Measurements from ENCODE around the gene ARHGEF26.

The ARHGEF26 gene

DNA sequence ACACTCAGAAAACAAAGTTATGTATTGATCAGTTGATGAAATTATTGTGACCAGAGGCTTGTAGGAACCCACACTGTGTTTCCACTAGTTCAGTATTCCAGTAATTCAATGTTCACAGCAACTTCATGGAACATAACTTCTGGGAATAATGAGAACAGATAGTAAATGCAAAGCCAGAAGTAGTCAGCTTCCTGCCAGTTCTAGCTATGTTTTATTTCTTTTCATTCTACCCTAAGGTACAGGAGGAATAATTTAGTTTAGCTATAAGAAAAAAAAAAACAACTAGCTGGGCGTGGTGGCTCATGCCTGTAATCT, 48.6 kb downstream of the ARHGEF26 start:
- H3K9me3 Mint-ChIP-seq = no peaks in the 10 kb centered on the region
- no peaks in the 10 kb centered on the region for H3K4me1 Mint-ChIP-seq
- H3K27me3 Mint-ChIP-seq = no peaks in the 10 kb centered on the region
- DNase-seq (no peak), ATAC-seq (no peak)
- no peak overlapping the region for H3K4me3 Mint-ChIP-seq
- no peak overlapping the region for H3K27ac Mint-ChIP-seq

DNA sequence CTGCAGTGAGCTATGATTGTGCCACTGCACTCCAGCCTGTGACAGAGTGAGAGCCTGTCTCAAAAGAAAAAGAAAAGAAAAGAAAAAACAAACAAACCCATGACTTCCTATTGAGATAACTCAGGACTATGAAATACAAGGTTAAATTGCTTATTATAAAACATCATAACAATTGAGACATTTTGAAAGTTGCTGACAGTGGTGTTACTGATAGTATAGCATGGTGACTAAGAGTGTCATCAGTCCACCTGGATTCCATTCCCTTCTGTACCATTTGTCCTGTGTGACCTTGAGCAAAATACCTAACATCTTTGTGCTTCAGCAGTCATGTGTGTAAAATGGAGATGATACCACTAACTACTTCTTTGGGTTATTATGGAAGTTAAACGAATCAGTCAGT, 49.1 kb downstream of the ARHGEF26 start:
- no peaks in the 10 kb centered on the region for H3K9me3 Mint-ChIP-seq
- H3K4me1 Mint-ChIP-seq = no peaks in the 10 kb centered on the region
- ATAC-seq (no peak), DNase-seq (no peak)
- H3K27ac Mint-ChIP-seq = no peak overlapping the region
- H3K27me3 Mint-ChIP-seq = no peaks in the 10 kb centered on the region
- H3K4me3 Mint-ChIP-seq = no peak overlapping the region

DNA sequence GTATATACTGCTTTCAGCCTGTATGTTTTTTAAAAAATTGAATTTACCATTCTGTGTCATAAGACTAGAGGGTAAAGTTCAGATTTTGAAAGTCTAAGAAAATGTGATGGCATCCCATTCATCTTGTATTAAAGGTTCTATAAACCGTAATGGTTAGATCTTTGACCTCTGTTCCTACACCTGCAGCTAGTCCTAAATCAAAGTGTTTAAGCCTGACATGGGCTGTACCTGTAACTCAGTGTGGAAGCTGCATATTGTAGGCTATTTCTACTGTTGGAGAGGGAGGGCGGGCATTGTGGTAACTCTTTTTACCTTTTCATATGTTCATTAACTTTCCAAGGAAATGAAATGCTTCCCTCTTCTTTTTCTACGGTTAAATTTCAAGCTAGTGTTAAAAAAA, 53.9 kb downstream of the ARHGEF26 start:
- Mint-ChIP-seq H3K27me3 (no peaks in the 10 kb centered on the region), H3K27ac (no peak overlapping the region), H3K4me3 (no peak overlapping the region), H3K9me3 (no peaks in the 10 kb centered on the region), H3K4me1 (no peaks in the 10 kb centered on the region)
- DNase-seq = no peak
- ATAC-seq = no peak

DNA sequence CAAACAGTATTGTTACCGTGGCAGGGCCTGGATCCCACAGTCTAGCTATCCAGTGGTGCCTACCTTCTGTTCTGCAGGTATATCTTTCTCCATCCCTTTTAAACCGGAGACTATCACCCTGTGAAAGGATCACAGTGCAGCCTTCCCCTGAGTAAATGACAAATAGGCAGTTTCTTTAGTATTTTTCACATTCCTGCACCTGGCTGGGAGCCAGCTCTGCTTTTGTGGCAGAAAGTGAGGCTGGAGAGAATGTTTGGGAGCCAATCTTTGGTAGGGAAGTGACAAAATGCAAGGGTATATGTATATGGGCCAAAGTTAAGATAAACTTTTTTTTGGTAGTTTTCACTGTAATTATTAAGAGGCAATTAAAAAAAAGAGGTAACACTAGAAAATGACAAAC, 54.8 kb downstream of the ARHGEF26 start:
- Mint-ChIP-seq H3K9me3 (no peaks in the 10 kb centered on the region), H3K4me1 (no peaks in the 10 kb centered on the region), H3K4me3 (no peak overlapping the region), H3K27ac (no peak overlapping the region), H3K27me3 (no peaks in the 10 kb centered on the region)
- DNase-seq (no peak), ATAC-seq (no peak)

DNA sequence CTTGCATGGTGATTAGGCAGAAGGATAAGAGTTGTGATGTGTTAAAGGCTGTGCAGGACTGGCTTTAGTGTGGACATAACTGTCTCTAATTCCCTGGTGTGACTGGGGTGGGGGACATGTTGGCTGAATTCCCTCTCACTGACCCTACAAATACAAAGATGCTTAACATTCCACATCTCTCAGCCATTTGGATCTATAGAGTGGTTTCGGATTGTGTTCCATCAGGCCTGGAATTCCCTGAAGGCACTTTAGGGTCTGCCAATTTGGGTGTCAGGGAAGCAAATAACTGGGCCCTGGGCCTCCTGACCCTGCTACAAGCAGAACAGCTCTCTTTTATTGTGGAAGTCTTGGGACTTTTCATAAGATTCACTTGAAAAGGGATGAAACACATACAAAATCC, 56.2 kb downstream of the ARHGEF26 start:
- DNase-seq (no peak), ATAC-seq (no peak)
- Mint-ChIP-seq H3K4me3 (no peak overlapping the region), H3K9me3 (no peaks in the 10 kb centered on the region), H3K27ac (no peak overlapping the region), H3K4me1 (no peaks in the 10 kb centered on the region), H3K27me3 (no peaks in the 10 kb centered on the region)

DNA sequence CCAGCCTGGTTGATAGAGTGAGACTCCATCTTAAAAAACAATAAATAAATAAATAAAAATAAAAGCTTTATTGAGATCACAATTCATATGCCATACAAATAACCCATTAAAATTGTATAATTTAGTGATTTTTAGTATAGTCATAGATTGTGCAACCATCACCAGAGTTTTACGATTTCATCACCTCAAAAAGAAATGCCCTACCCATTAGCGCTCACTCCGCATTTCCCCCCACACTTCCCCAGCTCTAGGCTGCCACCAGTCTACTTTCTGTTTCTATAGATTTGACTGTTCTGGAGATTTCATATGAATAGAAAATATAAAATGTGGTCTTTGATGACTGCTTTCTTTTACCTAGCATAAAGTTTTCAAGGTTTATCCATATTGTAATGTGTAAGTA, 57.0 kb downstream of the ARHGEF26 start:
- no peak for ATAC-seq
- Mint-ChIP-seq H3K4me1 (no peaks in the 10 kb centered on the region), H3K9me3 (no peaks in the 10 kb centered on the region), H3K4me3 (no peak overlapping the region), H3K27me3 (no peaks in the 10 kb centered on the region), H3K27ac (no peak overlapping the region)
- DNase-seq = no peak

DNA sequence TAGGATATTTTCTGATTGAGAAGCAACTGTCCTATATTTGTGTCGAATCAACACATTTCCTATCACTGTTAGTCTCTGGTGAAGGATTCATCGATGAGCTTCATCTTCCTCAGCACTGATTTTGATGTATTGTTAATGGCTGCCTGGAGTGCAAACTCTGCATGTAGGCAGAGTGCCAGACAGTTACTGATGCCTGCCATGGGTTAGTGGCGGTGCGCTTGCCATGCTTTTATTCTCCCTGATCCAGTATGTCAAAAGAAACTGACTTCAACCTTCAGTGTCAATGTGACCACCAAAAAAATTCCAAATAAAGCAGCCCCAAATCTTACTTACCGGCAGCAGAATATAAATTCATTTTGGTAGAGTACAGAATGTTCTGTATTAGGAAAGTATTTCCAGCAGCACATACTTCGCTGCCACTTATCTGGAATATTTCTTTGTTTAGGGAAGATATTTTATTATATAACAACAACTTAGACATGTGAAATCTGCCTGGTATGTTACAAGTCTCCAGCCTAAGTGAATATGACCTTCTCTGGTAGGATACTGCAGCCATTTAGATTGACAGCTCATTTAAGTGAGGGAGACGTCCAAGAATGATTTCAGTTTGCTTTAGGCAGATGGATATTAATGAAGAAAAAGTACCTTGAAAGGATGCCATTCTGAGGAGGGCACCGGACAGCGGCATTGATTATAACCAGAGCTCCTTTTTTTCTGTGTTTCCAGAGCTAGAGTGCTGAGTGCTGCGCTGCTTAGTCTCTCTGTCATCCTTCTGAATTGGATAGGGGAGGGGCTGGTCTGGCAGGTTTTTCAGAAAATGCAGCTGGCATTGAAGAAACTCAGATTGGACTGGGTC, 59.9 kb downstream of the ARHGEF26 start:
- Mint-ChIP-seq H3K9me3 (no peaks in the 10 kb centered on the region), H3K4me3 (no peak overlapping the region), H3K27ac (no peak overlapping the region), H3K27me3 (no peaks in the 10 kb centered on the region), H3K4me1 (no peaks in the 10 kb centered on the region)
- DNase-seq = no peak
- ATAC-seq = no peak

DNA sequence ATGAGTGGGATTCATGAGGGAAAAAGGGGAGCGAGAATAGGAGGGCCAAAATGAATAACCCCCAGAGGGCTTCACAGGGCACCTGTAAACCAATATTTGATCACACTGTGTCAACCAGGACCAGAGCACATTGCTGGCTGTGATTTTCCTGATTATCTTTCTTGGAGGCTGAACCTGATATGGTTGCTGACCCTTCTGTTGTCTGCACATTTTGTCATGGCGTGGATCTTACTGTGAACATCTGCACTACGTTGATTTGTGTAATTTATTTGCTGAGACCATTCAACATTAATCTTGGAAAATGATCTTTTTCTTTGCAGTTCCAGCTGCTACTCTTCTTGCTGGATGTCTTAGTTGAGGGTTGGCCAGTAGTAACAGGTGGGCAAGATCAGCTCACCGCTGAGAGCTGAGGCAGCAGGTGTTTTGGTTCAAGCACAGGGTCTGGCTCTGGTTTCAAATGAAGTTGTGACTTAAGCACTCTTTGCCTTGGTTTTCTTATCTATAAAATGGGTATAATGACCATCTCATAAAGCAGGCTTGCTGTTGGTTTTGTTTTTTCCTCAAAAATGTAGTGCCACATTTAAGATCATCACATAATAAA, 61.2 kb downstream of the ARHGEF26 start:
- Mint-ChIP-seq H3K4me3 (no peak overlapping the region), H3K27ac (no peak overlapping the region), H3K9me3 (no peaks in the 10 kb centered on the region), H3K4me1 (no peaks in the 10 kb centered on the region), H3K27me3 (no peaks in the 10 kb centered on the region)
- no peak for ATAC-seq
- DNase-seq = no peak

DNA sequence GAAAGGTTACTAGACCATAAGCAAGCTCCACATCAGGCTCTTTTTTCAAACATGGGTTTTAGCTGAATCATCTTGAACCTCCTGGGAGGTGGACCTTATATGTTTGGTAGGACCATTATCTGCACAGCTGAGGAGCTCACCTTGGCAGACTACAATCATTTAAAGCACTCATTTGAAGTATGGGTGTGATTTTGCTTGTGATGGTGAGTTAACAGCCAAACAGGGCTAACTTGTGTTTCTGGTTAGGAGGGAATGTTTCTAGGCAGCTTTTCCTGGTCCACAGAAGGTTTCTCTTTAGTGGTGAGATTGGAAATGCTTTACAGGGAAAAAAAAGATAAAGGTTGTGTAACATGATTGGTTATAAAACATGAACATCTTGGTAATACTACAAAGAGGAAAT, 61.8 kb downstream of the ARHGEF26 start:
- no peak overlapping the region for H3K4me3 Mint-ChIP-seq
- H3K27me3 Mint-ChIP-seq = no peaks in the 10 kb centered on the region
- no peak for DNase-seq
- H3K9me3 Mint-ChIP-seq = no peaks in the 10 kb centered on the region
- H3K4me1 Mint-ChIP-seq = no peaks in the 10 kb centered on the region
- no peak for ATAC-seq
- no peak overlapping the region for H3K27ac Mint-ChIP-seq

DNA sequence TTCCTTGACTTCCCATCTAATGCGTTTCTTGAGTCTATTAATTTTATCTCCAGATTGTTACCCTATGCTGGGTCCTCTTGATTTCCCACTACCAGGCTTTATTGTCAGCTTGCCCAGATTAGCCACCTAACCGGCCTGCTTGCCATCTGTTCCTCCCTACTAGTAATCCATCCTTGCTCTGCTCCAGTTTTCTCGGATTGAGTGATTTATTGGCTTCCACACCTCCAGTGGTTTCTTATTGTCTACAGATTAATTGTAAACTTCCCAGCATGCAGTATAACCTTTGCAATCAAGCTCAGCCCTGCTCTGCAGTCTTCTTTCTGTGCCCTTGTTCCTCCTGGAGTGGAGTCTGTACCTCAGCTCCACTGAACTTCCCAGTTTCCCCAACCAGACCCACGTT, 63.4 kb downstream of the ARHGEF26 start:
- Mint-ChIP-seq H3K4me1 (no peaks in the 10 kb centered on the region), H3K9me3 (no peaks in the 10 kb centered on the region), H3K27me3 (no peaks in the 10 kb centered on the region), H3K4me3 (no peak overlapping the region), H3K27ac (peak overlapping the region in 1 of 2 donors; percentile 6)
- DNase-seq (no peak), ATAC-seq (no peak)

DNA sequence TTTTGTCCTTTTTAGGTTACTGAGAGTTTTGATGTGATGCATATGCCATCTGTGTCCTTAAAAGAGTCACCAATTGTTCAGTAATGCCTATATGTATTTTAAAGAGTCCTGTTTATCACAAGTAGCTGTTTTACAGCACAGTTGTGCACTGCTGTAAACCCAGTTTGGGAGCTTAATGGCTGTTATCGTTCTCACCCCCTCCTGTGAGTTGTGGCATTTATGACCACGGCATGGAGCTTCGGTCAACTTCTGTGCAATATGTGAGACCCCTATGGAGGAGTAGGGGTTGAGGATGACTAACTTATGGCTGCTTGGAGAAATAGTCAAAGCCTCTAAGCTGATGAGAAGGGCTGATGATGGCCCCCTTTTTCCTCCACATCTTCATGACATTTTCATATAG, 67.2 kb downstream of the ARHGEF26 start:
- no peaks in the 10 kb centered on the region for H3K4me1 Mint-ChIP-seq

DNA sequence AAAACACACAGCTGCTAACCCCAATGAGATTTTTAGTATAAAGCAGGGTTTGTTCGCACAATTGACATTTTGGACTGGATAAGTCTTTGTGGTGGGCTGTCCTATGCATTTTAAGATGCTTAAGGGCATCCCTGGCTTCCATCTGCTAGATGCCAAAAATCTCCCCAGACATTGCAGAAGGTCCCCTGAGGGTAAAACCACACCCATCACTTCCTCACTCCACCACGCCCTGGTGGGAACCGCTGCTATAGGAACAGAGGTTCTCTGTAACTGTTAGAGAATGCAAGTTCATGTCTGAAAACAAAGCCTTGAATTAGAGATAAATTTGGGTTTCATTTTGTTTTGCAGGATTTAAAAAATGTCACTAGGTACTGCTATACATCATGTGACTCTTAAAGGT, 67.7 kb downstream of the ARHGEF26 start:
- Mint-ChIP-seq H3K27me3 (no peaks in the 10 kb centered on the region), H3K27ac (no peak overlapping the region), H3K4me3 (no peak overlapping the region), H3K9me3 (no peaks in the 10 kb centered on the region), H3K4me1 (no peaks in the 10 kb centered on the region)
- ATAC-seq (no peak), DNase-seq (no peak)

More for the DNA sequence above, 67.2 kb downstream of the ARHGEF26 start:
- H3K27me3 Mint-ChIP-seq = no peaks in the 10 kb centered on the region
- ATAC-seq = no peak
- H3K27ac Mint-ChIP-seq = no peak overlapping the region
- no peak for DNase-seq
- H3K4me3 Mint-ChIP-seq = no peak overlapping the region
- H3K9me3 Mint-ChIP-seq = no peaks in the 10 kb centered on the region

DNA sequence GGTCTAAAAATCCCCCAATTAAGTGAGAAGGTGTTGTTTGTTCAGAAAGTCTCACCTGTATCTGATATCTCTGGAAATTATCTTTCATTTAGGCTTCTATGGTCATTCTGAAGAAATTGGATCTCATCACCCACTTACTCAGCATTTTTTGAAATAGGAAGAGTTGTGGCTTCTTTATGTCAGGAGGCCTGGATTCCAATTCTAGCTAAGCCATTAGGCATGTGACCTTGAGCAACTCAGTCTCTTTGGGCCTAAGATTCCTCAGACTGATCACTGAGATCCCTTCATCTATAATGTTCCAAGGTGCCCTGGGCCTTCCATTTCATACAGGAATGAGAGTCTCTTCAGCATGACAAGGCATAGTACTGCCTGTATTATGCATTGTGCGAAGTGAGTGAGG, 70.3 kb downstream of the ARHGEF26 start:
- Mint-ChIP-seq H3K27me3 (peaks cover 13% of the 10 kb centered on the region), H3K27ac (no peak overlapping the region), H3K4me3 (no peak overlapping the region), H3K9me3 (peaks cover 0 to 5% of the 10 kb centered on the region in 2 donors), H3K4me1 (no peaks in the 10 kb centered on the region)
- ATAC-seq (no peak), DNase-seq (no peak)

DNA sequence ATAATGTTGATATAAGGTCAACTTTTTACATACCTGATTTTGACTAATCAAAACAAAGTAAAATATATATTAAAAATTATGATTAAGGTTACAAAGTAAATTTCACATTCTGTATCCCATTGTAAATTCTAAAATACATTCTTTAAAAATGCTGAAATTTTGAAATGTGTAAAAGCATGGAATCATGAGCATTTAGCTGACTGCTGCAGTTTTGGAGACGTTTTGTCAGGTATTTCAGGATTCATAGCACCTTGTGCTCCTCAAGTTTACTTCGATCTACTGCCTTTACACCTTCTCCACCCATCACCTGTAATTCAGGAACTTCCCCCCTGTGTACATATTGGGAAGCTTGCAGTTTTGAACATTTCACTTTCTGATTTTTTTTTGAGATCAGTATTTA, 71.0 kb downstream of the ARHGEF26 start:
- Mint-ChIP-seq H3K4me1 (no peaks in the 10 kb centered on the region), H3K27ac (no peak overlapping the region), H3K9me3 (peaks cover 0 to 5% of the 10 kb centered on the region in 2 donors), H3K27me3 (peaks cover 13% of the 10 kb centered on the region), H3K4me3 (no peak overlapping the region)
- DNase-seq = no peak
- ATAC-seq = no peak

DNA sequence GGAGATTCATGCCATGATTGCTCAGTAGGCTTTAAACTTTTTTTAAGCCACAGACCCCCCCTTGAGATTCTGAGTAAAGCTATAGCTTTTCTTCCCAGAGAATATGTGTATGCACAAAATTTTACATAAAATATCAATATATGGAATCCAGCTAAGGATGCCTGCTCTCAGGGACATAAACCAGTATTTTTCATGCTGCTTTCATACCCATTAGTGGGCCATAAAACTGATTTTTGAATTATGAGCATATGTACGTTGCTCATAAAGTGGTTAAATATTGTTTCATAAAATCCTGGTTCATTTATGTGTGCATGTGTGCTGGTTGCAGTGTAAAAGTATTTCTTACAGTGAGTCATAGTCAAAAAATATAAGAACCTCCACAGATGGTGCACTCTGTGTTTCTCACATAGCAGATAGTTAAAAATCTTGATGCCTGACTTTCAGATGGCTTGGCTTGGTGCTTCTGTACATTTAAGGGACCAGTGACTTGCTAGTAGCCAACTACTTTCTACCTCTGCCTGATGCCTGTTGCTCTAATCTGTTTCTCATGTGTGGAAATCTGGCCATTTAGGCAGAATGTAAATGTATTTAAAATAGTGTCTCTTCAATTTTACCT, 71.9 kb downstream of the ARHGEF26 start:
- peaks cover 13% of the 10 kb centered on the region for H3K27me3 Mint-ChIP-seq
- no peak for DNase-seq
- H3K27ac Mint-ChIP-seq = no peak overlapping the region
- no peak overlapping the region for H3K4me3 Mint-ChIP-seq
- H3K9me3 Mint-ChIP-seq = peaks cover 0 to 5% of the 10 kb centered on the region in 2 donors
- H3K4me1 Mint-ChIP-seq = no peaks in the 10 kb centered on the region
- ATAC-seq = no peak

DNA sequence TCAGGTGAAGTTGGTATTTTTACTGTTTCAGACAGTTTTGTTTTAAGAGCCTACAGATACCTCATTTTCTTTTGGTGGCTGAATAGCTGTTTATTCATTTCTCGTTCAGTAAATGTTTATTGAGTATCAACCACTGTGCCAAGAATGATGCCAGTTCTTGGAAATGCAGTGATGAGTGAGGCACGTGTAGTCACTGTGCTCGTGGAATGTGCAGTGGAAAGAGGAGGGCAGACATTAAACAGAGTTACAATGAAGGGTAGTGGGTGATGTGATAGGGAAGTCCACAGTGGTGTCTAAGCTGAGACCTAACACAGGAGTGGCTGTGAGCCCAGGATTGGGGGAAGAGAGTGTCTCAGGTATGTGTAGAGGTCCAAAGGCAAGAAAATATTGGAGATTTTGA, 73.7 kb downstream of the ARHGEF26 start:
- Mint-ChIP-seq H3K4me1 (no peaks in the 10 kb centered on the region), H3K9me3 (peaks cover 0 to 5% of the 10 kb centered on the region in 2 donors), H3K27me3 (peaks cover 13% of the 10 kb centered on the region), H3K27ac (no peak overlapping the region), H3K4me3 (no peak overlapping the region)
- DNase-seq (no peak), ATAC-seq (no peak)

Measured in stimulated activated naive CD8-positive, alpha-beta T cell treated with anti-CD3 and anti-CD28 coated beads, Interleukin-15, amount 100 ng/mL, for 72 hours (primary cell).